K562 (cell line): ENCODE results near the gene TAF4. TPM values are rescaled to one million over a fixed set of nuclear protein-coding genes. Genes with fewer than 3 reads are reported as not detected.

Experiments
- C11orf30 ChIP-seq: fragments of 450-650 bp; IDR thresholded peaks from 2 replicates; pipeline ENCODE4 v1.6.1; 2016; ENCODE audit warnings: low read depth, mild to moderate bottlenecking
- EHMT2 ChIP-seq: fragments of 450-650 bp; IDR thresholded peaks from 2 replicates; pipeline ENCODE4 v1.6.1; 2018; ENCODE audit warnings: antibody characterized with exemption
- HDAC6 ChIP-seq: IDR thresholded peaks from 2 replicates; pipeline ENCODE4 v1.6.1; 2012; ENCODE audit warnings: low read depth, mild to moderate bottlenecking, control low read depth, inconsistent platforms, low read length, moderate library complexity
- KAT2B ChIP-seq: IDR thresholded peaks from one replicate; pipeline ENCODE4 v1.6.1; 2012; ENCODE audit warnings: low read depth, mild to moderate bottlenecking, control low read depth, inconsistent platforms, low read length, moderate library complexity
- MYBL2 ChIP-seq, 2 experiments: fragments of 450-650 bp in 1 of 2; sonication (generic) in 1 of 2; formaldehyde crosslinking in 1 of 2; IDR thresholded peaks; 2 replicates each; pipeline versions ENCODE4 v1.6.1 to v1.8.1; 2017 to 2022; ENCODE audit warnings: borderline replicate concordance in 1 of 2, inconsistent platforms in 1 of 2, low read depth in 1 of 2, mild to moderate bottlenecking in 1 of 2, missing genetic modification reagents in 1 of 2, moderate library complexity in 1 of 2
- RBBP5 ChIP-seq: fragments of 200-600 bp; sonication (generic); IDR thresholded peaks from 2 replicates; pipeline ENCODE4 v1.6.1; 2012; ENCODE audit warnings: borderline replicate concordance, mild to moderate bottlenecking, low read length, control low read depth, inconsistent platforms; ENCODE audit not compliant: insufficient read depth, poor library complexity, severe bottlenecking
- ZNF311 ChIP-seq: fragments of 250-450 bp; sonication (Bioruptor Pico); IDR thresholded peaks from 2 replicates; pipeline ENCODE4 v1.4.0; 2020; ENCODE audit warnings: mild to moderate bottlenecking, moderate library complexity
- polyA plus RNA-seq, 8 experiments: library from polyadenylated mRNA; depleted of rRNA in 4 of 8; stranded (reverse) in 5 of 8; unstranded in 3 of 8; fragments of >200 nt; fragmentation: Nextera tagmentation in 2 of 8; fragmentation: Illumina TruSeq in 1 of 8; extraction: Ambion mirVana in 2 of 8; extraction: Trizol in 1 of 8; gene quantifications; 2 replicates each; pipeline versions ENCODE4 v1.2.1 to v1.2.3, GENCODE V29; 2011 to 2014; ENCODE audit warnings: inconsistent platforms in 1 of 8, missing spikeins in 1 of 8
- total RNA-seq, 7 experiments: library from RNA; depleted of rRNA in 6 of 7; stranded (reverse); fragments of >200 nt in 6 of 7; fragmentation: Illumina TruSeq in 2 of 7; extraction: Trizol in 2 of 7; gene quantifications; 2 replicates each; pipeline versions ENCODE4 v1.2.1 to v1.2.3, GENCODE V29; 2011 to 2021; ENCODE audit warnings: low replicate concordance in 1 of 7
- TF ChIP-seq, protein P1 (sequence below): fragments of 450-650 bp; IDR thresholded peaks from 2 replicates; pipeline ENCODE4 v1.6.1; 2016; ENCODE audit warnings: mild to moderate bottlenecking, moderate library complexity
- TF ChIP-seq, protein P2 (sequence below): sonication (generic); formaldehyde crosslinking; IDR thresholded peaks from 2 replicates; pipeline ENCODE4 v1.8.0; 2022; ENCODE audit warnings: missing genetic modification reagents, mild to moderate bottlenecking, moderate library complexity, borderline replicate concordance
- TF ChIP-seq, protein P3 (sequence below), 2 experiments: IDR thresholded peaks; 2 replicates each; pipeline ENCODE4 v1.6.1; 2012; ENCODE audit warnings: improper control_type of control experiment in 2 of 2, low read depth in 2 of 2, low read length in 2 of 2, borderline replicate concordance in 1 of 2

Gene TAF4
- total and polyA plus RNA-seq, 9 of the 15 experiments (the other 6 are each of a cell fraction or from before 2014, with no cell fraction given) = 0.44 to 28.3 (median 5.6) TPM

DNA sequence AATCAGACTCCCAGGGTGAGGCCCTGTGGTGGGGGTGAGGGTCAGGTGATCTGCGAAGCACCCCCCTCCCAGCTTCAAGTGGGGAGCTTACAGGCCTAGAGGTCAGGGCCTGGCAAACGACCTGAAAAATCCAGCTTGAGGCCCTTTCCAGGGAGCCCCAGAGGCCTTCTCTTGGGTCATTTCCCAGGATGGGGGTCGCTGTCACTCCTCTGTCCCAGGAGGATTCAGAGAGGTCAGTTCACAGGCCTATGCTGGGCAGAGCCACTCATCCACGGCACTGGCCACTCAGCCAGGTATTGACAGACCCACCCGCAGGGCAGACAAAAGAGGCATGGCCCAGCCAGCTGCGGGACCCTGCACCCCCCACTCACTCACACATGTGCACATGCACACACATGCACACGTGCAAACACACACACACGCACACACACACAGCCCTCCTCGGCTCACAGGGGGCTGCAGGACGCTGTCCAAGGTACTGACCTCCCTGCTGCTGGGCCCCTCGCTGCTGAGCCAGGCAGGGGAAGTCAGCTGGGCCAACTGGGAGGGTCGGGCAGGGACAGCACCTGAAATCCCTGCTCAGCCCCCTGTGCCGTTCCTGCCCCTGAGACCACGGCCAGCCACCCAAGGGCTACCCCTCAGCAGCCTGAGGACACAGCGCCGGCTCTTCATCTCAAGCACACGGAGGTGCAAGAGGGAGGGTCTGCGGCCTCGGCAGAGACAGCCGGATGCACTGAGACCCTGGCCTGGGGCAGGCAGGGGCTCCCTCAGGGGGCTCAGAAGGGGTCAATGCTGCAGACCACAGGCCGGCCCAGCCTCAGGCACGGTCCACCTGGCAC, 113.8 kb downstream of the TAF4 start (continued):
- TF ChIP-seq, protein P1, sequence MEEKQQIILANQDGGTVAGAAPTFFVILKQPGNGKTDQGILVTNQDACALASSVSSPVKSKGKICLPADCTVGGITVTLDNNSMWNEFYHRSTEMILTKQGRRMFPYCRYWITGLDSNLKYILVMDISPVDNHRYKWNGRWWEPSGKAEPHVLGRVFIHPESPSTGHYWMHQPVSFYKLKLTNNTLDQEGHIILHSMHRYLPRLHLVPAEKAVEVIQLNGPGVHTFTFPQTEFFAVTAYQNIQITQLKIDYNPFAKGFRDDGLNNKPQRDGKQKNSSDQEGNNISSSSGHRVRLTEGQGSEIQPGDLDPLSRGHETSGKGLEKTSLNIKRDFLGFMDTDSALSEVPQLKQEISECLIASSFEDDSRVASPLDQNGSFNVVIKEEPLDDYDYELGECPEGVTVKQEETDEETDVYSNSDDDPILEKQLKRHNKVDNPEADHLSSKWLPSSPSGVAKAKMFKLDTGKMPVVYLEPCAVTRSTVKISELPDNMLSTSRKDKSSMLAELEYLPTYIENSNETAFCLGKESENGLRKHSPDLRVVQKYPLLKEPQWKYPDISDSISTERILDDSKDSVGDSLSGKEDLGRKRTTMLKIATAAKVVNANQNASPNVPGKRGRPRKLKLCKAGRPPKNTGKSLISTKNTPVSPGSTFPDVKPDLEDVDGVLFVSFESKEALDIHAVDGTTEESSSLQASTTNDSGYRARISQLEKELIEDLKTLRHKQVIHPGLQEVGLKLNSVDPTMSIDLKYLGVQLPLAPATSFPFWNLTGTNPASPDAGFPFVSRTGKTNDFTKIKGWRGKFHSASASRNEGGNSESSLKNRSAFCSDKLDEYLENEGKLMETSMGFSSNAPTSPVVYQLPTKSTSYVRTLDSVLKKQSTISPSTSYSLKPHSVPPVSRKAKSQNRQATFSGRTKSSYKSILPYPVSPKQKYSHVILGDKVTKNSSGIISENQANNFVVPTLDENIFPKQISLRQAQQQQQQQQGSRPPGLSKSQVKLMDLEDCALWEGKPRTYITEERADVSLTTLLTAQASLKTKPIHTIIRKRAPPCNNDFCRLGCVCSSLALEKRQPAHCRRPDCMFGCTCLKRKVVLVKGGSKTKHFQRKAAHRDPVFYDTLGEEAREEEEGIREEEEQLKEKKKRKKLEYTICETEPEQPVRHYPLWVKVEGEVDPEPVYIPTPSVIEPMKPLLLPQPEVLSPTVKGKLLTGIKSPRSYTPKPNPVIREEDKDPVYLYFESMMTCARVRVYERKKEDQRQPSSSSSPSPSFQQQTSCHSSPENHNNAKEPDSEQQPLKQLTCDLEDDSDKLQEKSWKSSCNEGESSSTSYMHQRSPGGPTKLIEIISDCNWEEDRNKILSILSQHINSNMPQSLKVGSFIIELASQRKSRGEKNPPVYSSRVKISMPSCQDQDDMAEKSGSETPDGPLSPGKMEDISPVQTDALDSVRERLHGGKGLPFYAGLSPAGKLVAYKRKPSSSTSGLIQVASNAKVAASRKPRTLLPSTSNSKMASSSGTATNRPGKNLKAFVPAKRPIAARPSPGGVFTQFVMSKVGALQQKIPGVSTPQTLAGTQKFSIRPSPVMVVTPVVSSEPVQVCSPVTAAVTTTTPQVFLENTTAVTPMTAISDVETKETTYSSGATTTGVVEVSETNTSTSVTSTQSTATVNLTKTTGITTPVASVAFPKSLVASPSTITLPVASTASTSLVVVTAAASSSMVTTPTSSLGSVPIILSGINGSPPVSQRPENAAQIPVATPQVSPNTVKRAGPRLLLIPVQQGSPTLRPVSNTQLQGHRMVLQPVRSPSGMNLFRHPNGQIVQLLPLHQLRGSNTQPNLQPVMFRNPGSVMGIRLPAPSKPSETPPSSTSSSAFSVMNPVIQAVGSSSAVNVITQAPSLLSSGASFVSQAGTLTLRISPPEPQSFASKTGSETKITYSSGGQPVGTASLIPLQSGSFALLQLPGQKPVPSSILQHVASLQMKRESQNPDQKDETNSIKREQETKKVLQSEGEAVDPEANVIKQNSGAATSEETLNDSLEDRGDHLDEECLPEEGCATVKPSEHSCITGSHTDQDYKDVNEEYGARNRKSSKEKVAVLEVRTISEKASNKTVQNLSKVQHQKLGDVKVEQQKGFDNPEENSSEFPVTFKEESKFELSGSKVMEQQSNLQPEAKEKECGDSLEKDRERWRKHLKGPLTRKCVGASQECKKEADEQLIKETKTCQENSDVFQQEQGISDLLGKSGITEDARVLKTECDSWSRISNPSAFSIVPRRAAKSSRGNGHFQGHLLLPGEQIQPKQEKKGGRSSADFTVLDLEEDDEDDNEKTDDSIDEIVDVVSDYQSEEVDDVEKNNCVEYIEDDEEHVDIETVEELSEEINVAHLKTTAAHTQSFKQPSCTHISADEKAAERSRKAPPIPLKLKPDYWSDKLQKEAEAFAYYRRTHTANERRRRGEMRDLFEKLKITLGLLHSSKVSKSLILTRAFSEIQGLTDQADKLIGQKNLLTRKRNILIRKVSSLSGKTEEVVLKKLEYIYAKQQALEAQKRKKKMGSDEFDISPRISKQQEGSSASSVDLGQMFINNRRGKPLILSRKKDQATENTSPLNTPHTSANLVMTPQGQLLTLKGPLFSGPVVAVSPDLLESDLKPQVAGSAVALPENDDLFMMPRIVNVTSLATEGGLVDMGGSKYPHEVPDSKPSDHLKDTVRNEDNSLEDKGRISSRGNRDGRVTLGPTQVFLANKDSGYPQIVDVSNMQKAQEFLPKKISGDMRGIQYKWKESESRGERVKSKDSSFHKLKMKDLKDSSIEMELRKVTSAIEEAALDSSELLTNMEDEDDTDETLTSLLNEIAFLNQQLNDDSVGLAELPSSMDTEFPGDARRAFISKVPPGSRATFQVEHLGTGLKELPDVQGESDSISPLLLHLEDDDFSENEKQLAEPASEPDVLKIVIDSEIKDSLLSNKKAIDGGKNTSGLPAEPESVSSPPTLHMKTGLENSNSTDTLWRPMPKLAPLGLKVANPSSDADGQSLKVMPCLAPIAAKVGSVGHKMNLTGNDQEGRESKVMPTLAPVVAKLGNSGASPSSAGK = no peak
- no peak for TF ChIP-seq RBBP5
- no peak for TF ChIP-seq C11orf30
- TF ChIP-seq EHMT2 = peak; percentile 97
- TF ChIP-seq KAT2B = no peak
- no peak for TF ChIP-seq ZNF311 (CRISPR knock-in tag)
- TF ChIP-seq, protein P2, sequence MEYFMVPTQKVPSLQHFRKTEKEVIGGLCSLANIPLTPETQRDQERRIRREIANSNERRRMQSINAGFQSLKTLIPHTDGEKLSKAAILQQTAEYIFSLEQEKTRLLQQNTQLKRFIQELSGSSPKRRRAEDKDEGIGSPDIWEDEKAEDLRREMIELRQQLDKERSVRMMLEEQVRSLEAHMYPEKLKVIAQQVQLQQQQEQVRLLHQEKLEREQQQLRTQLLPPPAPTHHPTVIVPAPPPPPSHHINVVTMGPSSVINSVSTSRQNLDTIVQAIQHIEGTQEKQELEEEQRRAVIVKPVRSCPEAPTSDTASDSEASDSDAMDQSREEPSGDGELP (CRISPR knock-in tag) = peak; percentile 61; the same call in 1 of the 2 replicates
- no peak for TF ChIP-seq HDAC6
- TF ChIP-seq, protein P3, sequence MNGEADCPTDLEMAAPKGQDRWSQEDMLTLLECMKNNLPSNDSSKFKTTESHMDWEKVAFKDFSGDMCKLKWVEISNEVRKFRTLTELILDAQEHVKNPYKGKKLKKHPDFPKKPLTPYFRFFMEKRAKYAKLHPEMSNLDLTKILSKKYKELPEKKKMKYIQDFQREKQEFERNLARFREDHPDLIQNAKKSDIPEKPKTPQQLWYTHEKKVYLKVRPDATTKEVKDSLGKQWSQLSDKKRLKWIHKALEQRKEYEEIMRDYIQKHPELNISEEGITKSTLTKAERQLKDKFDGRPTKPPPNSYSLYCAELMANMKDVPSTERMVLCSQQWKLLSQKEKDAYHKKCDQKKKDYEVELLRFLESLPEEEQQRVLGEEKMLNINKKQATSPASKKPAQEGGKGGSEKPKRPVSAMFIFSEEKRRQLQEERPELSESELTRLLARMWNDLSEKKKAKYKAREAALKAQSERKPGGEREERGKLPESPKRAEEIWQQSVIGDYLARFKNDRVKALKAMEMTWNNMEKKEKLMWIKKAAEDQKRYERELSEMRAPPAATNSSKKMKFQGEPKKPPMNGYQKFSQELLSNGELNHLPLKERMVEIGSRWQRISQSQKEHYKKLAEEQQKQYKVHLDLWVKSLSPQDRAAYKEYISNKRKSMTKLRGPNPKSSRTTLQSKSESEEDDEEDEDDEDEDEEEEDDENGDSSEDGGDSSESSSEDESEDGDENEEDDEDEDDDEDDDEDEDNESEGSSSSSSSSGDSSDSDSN (IDR thresholded peaks at IDR 0.05; ENCODE audit: borderline replicate concordance in 1 of 2, low read depth in 2 of 2, low read length in 2 of 2) = no peak
- no peak for TF ChIP-seq MYBL2 (IDR thresholded peaks at IDR 0.05; ENCODE audit: low read depth)
- no peak for TF ChIP-seq MYBL2 (CRISPR knock-in tag; IDR thresholded peaks at IDR 0.05; ENCODE audit: borderline replicate concordance)
